Neural cell (in vitro differentiated cells): ENCODE data around the gene PRELID3B. TPM values are rescaled to one million over a fixed set of nuclear protein-coding genes. Genes with fewer than 3 reads are reported as not detected.

Experiments
- H2AFZ ChIP-seq: fragments of 200-600, 300-800 bp; sonication (generic), shearing (Covaris generic); 2 replicates; pipeline ENCODE4 v1.6.0; 2014; ENCODE audit warnings: low read depth, mild to moderate bottlenecking, antibody characterized with exemption, low read length, moderate library complexity
- H3F3A ChIP-seq: fragments of 200-600 bp; shearing (Covaris generic); 2 replicates; pipeline ENCODE4 v1.6.1; 2016; ENCODE audit warnings: mild to moderate bottlenecking, moderate library complexity, mixed read lengths, antibody characterized with exemption, low read length; ENCODE audit not compliant: insufficient read depth, poor library complexity, severe bottlenecking
- H3K27ac ChIP-seq: fragments of 200-600, 300-800 bp; sonication (generic), shearing (Covaris generic); 2 replicates; pipeline ENCODE4 v1.5.1; 2014; ENCODE audit warnings: mild to moderate bottlenecking, low read length, moderate library complexity
- H3K27me3 ChIP-seq: fragments of 300-800, 200-600 bp; sonication (generic), shearing (Covaris generic); 2 replicates; pipeline ENCODE4 v1.6.0; 2014; ENCODE audit warnings: mild to moderate bottlenecking, low read depth, low read length, moderate library complexity; ENCODE audit not compliant: insufficient read depth
- H3K36me3 ChIP-seq: fragments of 300-800, 200-600 bp; sonication (generic), shearing (Covaris generic); 2 replicates; pipeline ENCODE4 v1.5.1; 2014; ENCODE audit warnings: mild to moderate bottlenecking, antibody characterized with exemption, low read length, moderate library complexity; ENCODE audit not compliant: insufficient read depth
- H3K4me2 ChIP-seq: fragments of 300-800, 200-600 bp; sonication (generic), shearing (Covaris generic); 2 replicates; pipeline ENCODE4 v1.6.0; 2014; ENCODE audit warnings: mild to moderate bottlenecking, low read length
- H3K4me3 ChIP-seq: fragments of 300-800, 200-600 bp; sonication (generic), shearing (Covaris generic); 2 replicates; pipeline ENCODE4 v1.5.1; 2014; ENCODE audit warnings: mild to moderate bottlenecking, low read length, moderate library complexity
- H3K79me2 ChIP-seq: fragments of 200-600 bp; shearing (Covaris generic); replicated peaks from 2 replicates; pipeline ENCODE4 v1.6.0; 2014; ENCODE audit warnings: mild to moderate bottlenecking, low read length, moderate library complexity; ENCODE audit not compliant: insufficient read depth
- H3K9ac ChIP-seq: fragments of 300-800, 200-600 bp; sonication (generic), shearing (Covaris generic); 2 replicates; pipeline ENCODE4 v1.6.1; 2016; ENCODE audit warnings: mild to moderate bottlenecking, low read length, mixed read lengths
- H3K9me2 ChIP-seq: fragments of 200-600 bp; shearing (Covaris generic); 2 replicates; pipeline ENCODE4 v1.6.1; 2016; ENCODE audit warnings: mild to moderate bottlenecking, low read length, mixed read lengths; ENCODE audit not compliant: insufficient read depth
- H3K9me3 ChIP-seq: fragments of 200-600, 300-800 bp; sonication (generic), shearing (Covaris generic); 2 replicates; pipeline ENCODE4 v1.6.1; 2016; ENCODE audit warnings: mild to moderate bottlenecking, mixed run types, low read length, moderate library complexity, mixed read lengths
- H4K20me1 ChIP-seq: fragments of 200-600 bp; shearing (Covaris generic); 2 replicates; pipeline ENCODE4 v1.6.1; 2016; ENCODE audit warnings: mild to moderate bottlenecking, mixed run types; ENCODE audit not compliant: insufficient read depth
- EP300 ChIP-seq: fragments of 450-650 bp; conservative IDR thresholded peaks from 2 replicates; pipeline ENCODE4 v1.6.1; 2014; ENCODE audit warnings: antibody characterized with exemption, mild to moderate bottlenecking, moderate library complexity; ENCODE audit not compliant: poor library complexity, severe bottlenecking
- EZH2 ChIP-seq: fragments of 200-600, 300-800 bp; shearing (Covaris generic), sonication (generic); IDR thresholded peaks from 2 replicates; pipeline ENCODE4 v1.6.1; 2014; ENCODE audit warnings: antibody characterized with exemption, low read length, borderline replicate concordance, mild to moderate bottlenecking; ENCODE audit not compliant: insufficient read depth, poor library complexity, severe bottlenecking
- MXI1 ChIP-seq: fragments of 450-650 bp; conservative IDR thresholded peaks from 2 replicates; pipeline ENCODE4 v1.6.1; 2014; ENCODE audit warnings: antibody characterized with exemption, mild to moderate bottlenecking; ENCODE audit not compliant: poor library complexity, severe bottlenecking
- POLR2AphosphoS5 ChIP-seq: IDR thresholded peaks from 2 replicates; pipeline ENCODE4 v1.6.1; 2012
- RAD21 ChIP-seq: fragments of 450-650 bp; conservative IDR thresholded peaks from 2 replicates; pipeline ENCODE4 v1.6.1; 2014; ENCODE audit warnings: antibody characterized with exemption, mild to moderate bottlenecking, moderate library complexity
- SMC3 ChIP-seq: fragments of 450-650 bp; conservative IDR thresholded peaks from 2 replicates; pipeline ENCODE4 v1.6.1; 2014; ENCODE audit warnings: antibody characterized with exemption, mild to moderate bottlenecking, moderate library complexity; ENCODE audit not compliant: poor library complexity
- TAF1 ChIP-seq: IDR thresholded peaks from 2 replicates; pipeline ENCODE4 v1.6.1; 2012; ENCODE audit warnings: low read depth
- polyA plus RNA-seq: library from polyadenylated mRNA; depleted of rRNA; stranded (reverse); fragments of >200 nt; gene quantifications from 2 replicates; pipeline ENCODE4 v1.2.3, GENCODE V29; 2014
- TF ChIP-seq, protein P1 (sequence below): IDR thresholded peaks from 2 replicates; pipeline ENCODE4 v1.6.1; 2012; ENCODE audit warnings: borderline replicate concordance
- TF ChIP-seq, protein P2 (sequence below): fragments of 450-650 bp; IDR thresholded peaks from 2 replicates; pipeline ENCODE4 v1.5.1; 2014; ENCODE audit warnings: antibody characterized with exemption, mild to moderate bottlenecking, moderate library complexity; ENCODE audit not compliant: poor library complexity, severe bottlenecking

PRELID3B gene
- polyA plus RNA-seq, 1 donor from 2014 or later = 50.5 TPM

DNA sequence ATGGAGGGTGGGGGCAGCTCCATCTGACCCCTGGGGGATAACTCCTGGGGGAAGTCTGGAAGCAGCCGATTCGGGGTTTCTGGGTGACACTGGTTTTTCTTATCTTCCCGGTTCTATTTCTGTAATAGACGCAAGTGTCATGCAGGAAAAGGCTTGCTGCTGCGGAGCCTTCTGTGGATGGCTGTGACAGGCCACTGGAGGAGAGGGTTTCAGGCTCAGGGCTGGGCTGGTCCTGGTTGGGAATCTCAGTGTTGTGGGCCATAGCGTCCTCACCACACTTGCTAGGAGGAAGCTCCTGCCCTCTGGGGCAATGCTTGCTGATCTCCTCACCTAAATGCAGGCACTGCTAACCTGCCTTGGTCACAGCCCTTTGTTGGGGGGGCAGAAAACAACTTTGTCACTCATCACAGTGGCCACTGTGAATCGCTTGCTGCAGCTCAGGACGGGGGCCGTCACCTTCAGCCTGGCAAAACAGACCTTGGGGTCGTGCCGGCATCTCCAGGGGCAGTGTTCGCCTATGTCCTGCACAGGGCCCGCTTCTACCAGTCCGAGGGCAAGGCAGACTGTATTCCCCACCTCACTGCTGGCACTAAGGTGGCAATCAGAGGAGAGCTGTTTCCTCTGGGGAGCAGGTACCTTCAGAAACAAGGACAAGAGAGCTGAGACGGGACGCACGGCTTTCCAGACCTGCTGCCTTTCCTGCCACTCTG is 27.8 kb downstream of the PRELID3B start:
- H3K4me3 ChIP-seq = no peak overlapping the region
- no peaks in the 10 kb centered on the region for H3K36me3 ChIP-seq
- no peaks in the 10 kb centered on the region for H3K79me2 ChIP-seq
- no peak overlapping the region for H3K27ac ChIP-seq
- H3K9me2 ChIP-seq = no peaks in the 10 kb centered on the region
- no peaks in the 10 kb centered on the region for H3K9me3 ChIP-seq
- no peak overlapping the region for H3K4me2 ChIP-seq
- no peak overlapping the region for H3K9ac ChIP-seq
- no peaks in the 10 kb centered on the region for H4K20me1 ChIP-seq
- no peak for TF ChIP-seq EZH2
- TF ChIP-seq EP300 = no peak
- TF ChIP-seq MXI1 = no peak
- TF ChIP-seq RAD21 = no peak
- TF ChIP-seq TAF1 = no peak
- TF ChIP-seq, protein P1, sequence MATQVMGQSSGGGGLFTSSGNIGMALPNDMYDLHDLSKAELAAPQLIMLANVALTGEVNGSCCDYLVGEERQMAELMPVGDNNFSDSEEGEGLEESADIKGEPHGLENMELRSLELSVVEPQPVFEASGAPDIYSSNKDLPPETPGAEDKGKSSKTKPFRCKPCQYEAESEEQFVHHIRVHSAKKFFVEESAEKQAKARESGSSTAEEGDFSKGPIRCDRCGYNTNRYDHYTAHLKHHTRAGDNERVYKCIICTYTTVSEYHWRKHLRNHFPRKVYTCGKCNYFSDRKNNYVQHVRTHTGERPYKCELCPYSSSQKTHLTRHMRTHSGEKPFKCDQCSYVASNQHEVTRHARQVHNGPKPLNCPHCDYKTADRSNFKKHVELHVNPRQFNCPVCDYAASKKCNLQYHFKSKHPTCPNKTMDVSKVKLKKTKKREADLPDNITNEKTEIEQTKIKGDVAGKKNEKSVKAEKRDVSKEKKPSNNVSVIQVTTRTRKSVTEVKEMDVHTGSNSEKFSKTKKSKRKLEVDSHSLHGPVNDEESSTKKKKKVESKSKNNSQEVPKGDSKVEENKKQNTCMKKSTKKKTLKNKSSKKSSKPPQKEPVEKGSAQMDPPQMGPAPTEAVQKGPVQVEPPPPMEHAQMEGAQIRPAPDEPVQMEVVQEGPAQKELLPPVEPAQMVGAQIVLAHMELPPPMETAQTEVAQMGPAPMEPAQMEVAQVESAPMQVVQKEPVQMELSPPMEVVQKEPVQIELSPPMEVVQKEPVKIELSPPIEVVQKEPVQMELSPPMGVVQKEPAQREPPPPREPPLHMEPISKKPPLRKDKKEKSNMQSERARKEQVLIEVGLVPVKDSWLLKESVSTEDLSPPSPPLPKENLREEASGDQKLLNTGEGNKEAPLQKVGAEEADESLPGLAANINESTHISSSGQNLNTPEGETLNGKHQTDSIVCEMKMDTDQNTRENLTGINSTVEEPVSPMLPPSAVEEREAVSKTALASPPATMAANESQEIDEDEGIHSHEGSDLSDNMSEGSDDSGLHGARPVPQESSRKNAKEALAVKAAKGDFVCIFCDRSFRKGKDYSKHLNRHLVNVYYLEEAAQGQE = no peak
- TF ChIP-seq, protein P2, sequence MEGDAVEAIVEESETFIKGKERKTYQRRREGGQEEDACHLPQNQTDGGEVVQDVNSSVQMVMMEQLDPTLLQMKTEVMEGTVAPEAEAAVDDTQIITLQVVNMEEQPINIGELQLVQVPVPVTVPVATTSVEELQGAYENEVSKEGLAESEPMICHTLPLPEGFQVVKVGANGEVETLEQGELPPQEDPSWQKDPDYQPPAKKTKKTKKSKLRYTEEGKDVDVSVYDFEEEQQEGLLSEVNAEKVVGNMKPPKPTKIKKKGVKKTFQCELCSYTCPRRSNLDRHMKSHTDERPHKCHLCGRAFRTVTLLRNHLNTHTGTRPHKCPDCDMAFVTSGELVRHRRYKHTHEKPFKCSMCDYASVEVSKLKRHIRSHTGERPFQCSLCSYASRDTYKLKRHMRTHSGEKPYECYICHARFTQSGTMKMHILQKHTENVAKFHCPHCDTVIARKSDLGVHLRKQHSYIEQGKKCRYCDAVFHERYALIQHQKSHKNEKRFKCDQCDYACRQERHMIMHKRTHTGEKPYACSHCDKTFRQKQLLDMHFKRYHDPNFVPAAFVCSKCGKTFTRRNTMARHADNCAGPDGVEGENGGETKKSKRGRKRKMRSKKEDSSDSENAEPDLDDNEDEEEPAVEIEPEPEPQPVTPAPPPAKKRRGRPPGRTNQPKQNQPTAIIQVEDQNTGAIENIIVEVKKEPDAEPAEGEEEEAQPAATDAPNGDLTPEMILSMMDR = no peak
- TF ChIP-seq SMC3 = no peak
- no peak for TF ChIP-seq POLR2AphosphoS5
- no peaks in the 10 kb centered on the region for H3K27me3 ChIP-seq
- no peaks in the 10 kb centered on the region for H3F3A ChIP-seq
- H2AFZ ChIP-seq = no peak overlapping the region

DNA sequence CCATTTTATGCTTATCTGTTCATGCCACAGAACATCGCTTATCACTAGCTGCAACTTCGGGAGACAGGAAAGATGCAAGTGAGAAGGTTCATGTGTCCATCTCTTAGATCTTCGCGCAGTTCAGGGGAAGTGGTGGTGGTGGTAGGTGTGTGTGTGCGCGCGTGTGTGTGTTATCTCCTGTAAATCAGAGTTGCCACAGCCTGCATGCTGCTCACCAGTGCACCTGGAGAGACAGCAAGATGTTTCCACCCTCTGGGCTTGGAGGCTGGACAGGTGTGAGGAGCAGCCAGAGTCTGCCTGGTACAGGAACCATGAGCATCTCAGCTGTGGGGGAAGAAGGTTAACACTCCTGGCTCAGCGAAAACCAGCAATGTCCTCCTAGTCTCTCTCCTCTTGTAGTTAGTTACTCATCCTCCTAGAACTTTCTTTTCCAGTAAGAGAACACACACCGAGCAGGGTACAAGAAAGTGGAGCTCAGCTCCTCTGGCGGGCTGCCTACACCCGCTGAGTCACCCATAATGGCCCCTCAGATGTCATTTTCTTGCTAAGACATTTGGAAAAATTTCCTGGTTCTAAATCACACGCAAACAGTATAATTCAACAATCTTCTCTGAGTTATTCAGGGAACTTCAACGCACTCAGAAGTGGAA is 28.5 kb downstream of the PRELID3B start:
- Histone ChIP-seq H3K4me2 (no peak overlapping the region), H3K4me3 (no peak overlapping the region), H3K9me2 (no peaks in the 10 kb centered on the region), H3F3A (no peaks in the 10 kb centered on the region), H3K9ac (no peak overlapping the region), H3K27ac (no peak overlapping the region), H3K79me2 (no peaks in the 10 kb centered on the region), H3K36me3 (no peaks in the 10 kb centered on the region), H3K27me3 (no peaks in the 10 kb centered on the region), H4K20me1 (no peaks in the 10 kb centered on the region), H2AFZ (no peak overlapping the region), H3K9me3 (no peaks in the 10 kb centered on the region)
- no peak for TF ChIP-seq POLR2AphosphoS5
- no peak for TF ChIP-seq MXI1
- no peak for TF ChIP-seq EP300
- no peak for TF ChIP-seq EZH2
- TF ChIP-seq SMC3 = no peak
- TF ChIP-seq, protein P2 = no peak
- no peak for TF ChIP-seq TAF1
